ENCODE data around the gene GAN.

- TF ChIP-seq POLR2A (IDR thresholded peaks at IDR 0.05; ENCODE audit: low read depth, low read length) = no peak
- no peak for TF ChIP-seq POLR2AphosphoS5 (IDR thresholded peaks at IDR 0.05; ENCODE audit: low read depth, low read length)
Observed at GRCh38 chr16:81394416-81394815, 79.7 kb downstream of the GAN start.
